Suprapubic skin (tissue), 4 donors: Measurements from ENCODE around the gene ARHGAP31. TPM values are rescaled to one million over a fixed set of nuclear protein-coding genes. Genes with fewer than 3 reads are reported as not detected.

Source experiments
- DNase-seq, 2 donors: peaks; one replicate each; pipeline ENCODE4 v3.0.0-alpha.2; 2019; ENCODE audit warnings: low spot score in 2 of 2
- H3K27ac ChIP-seq: fragments of 200-600 bp; sonication (generic); one replicate; pipeline ENCODE4 v1.5.1; 2019
- H3K27me3 ChIP-seq: fragments of 200-600 bp; sonication (generic); one replicate; pipeline ENCODE4 v1.5.1; 2019
- H3K36me3 ChIP-seq: fragments of 200-600 bp; sonication (generic); one replicate; pipeline ENCODE4 v1.5.1; 2019
- H3K4me1 ChIP-seq: fragments of 200-600 bp; sonication (generic); one replicate; pipeline ENCODE4 v1.5.1; 2019
- H3K4me3 ChIP-seq: fragments of 200-600 bp; sonication (generic); one replicate; pipeline ENCODE4 v1.5.1; 2019; ENCODE audit warnings: mild to moderate bottlenecking
- H3K9me3 ChIP-seq: fragments of 200-600 bp; sonication (generic); one replicate; pipeline ENCODE4 v1.5.1; 2019
- CTCF ChIP-seq, 2 donors: fragments of 200-600 bp in 1 of 2; fragments of 450-650 bp in 1 of 2; sonication (generic) in 1 of 2; IDR thresholded peaks; one replicate each; pipeline ENCODE4 v1.5.1; 2016 to 2019; ENCODE audit warnings: antibody characterized with exemption in 2 of 2, mild to moderate bottlenecking in 1 of 2, moderate library complexity in 1 of 2
- EP300 ChIP-seq: sonication (generic); formaldehyde crosslinking; IDR thresholded peaks from one replicate; pipeline ENCODE4 v1.6.1; 2017; ENCODE audit warnings: antibody characterized with exemption
- POLR2A ChIP-seq, 2 donors: fragments of 450-650 bp; IDR thresholded peaks; one replicate each; pipeline ENCODE4 v1.6.1; 2017; ENCODE audit warnings: antibody characterized with exemption in 2 of 2, mild to moderate bottlenecking in 2 of 2, moderate library complexity in 2 of 2
- POLR2AphosphoS5 ChIP-seq, 3 donors: sonication (generic); formaldehyde crosslinking; IDR thresholded peaks; one replicate each; pipeline ENCODE4 v1.6.1; 2017; ENCODE audit warnings: antibody characterized with exemption in 3 of 3
- WGBS: methylation state at CpG from one replicate; pipeline ENCODE4 v1.1.5; 2018; 5-methylcytosine and 5-hydroxymethylcytosine counted together
- total RNA-seq, 4 donors: library from RNA; depleted of rRNA; stranded (reverse); fragments of >200 nt; gene quantifications; one replicate each; pipeline ENCODE4 v1.1.0, GENCODE V29; 2016

ARHGAP31 gene
- total RNA-seq, 4 donors from 2014 or later: 15.8 to 26.6 (median 21.7) TPM

- 81% methylated on average over 7 of the region's 7 CpGs for WGBS
- TF ChIP-seq POLR2A (IDR thresholded peaks at IDR 0.05) (no peak), EP300 (no peak), POLR2AphosphoS5 (IDR thresholded peaks at IDR 0.05) (no peak), CTCF (IDR thresholded peaks at IDR 0.05) (no peak)
- Histone ChIP-seq H3K4me3 (no peak overlapping the region), H3K4me1 (peaks cover 10% of the 10 kb centered on the region), H3K27me3 (no peaks in the 10 kb centered on the region), H3K36me3 (no peaks in the 10 kb centered on the region), H3K9me3 (no peaks in the 10 kb centered on the region), H3K27ac (no peak overlapping the region)
- DNase-seq: no peak
Measured at GRCh38 chr3:119329551-119329950, 35.4 kb downstream of the ARHGAP31 start.

- Histone ChIP-seq H3K27me3 (no peaks in the 10 kb centered on the region), H3K27ac (no peak overlapping the region), H3K4me1 (peaks cover 10% of the 10 kb centered on the region), H3K9me3 (no peaks in the 10 kb centered on the region), H3K36me3 (no peaks in the 10 kb centered on the region), H3K4me3 (no peak overlapping the region)
- TF ChIP-seq POLR2A (IDR thresholded peaks at IDR 0.05) (no peak), EP300 (no peak), CTCF (IDR thresholded peaks at IDR 0.05) (no peak), POLR2AphosphoS5 (IDR thresholded peaks at IDR 0.05) (no peak)
- no peak for DNase-seq
- WGBS: 90% methylated on average over 3 of the region's 3 CpGs
Measured at GRCh38 chr3:119330181-119330580, 36.0 kb downstream of the ARHGAP31 start.

GRCh38 chr3:119330858-119331257 lies 36.7 kb downstream of the ARHGAP31 start:
- Histone ChIP-seq H3K4me3 (no peak overlapping the region), H3K9me3 (no peaks in the 10 kb centered on the region), H3K36me3 (no peaks in the 10 kb centered on the region), H3K27me3 (no peaks in the 10 kb centered on the region), H3K4me1 (peaks cover 10% of the 10 kb centered on the region), H3K27ac (no peak overlapping the region)
- WGBS: 91% methylated on average over 4 of the region's 4 CpGs
- no peak for DNase-seq
- TF ChIP-seq CTCF (IDR thresholded peaks at IDR 0.05): no peak
- no peak for TF ChIP-seq POLR2A (IDR thresholded peaks at IDR 0.05)
- no peak for TF ChIP-seq POLR2AphosphoS5 (IDR thresholded peaks at IDR 0.05)
- TF ChIP-seq EP300: no peak

- H3K27ac ChIP-seq: no peak overlapping the region
- H3K27me3 ChIP-seq: no peaks in the 10 kb centered on the region
- no peaks in the 10 kb centered on the region for H3K36me3 ChIP-seq
- no peak overlapping the region for H3K4me3 ChIP-seq
- H3K9me3 ChIP-seq: no peaks in the 10 kb centered on the region
- 77% methylated on average over 3 of the region's 3 CpGs for WGBS
- no peak for DNase-seq
- H3K4me1 ChIP-seq: peaks cover 10% of the 10 kb centered on the region
- TF ChIP-seq POLR2AphosphoS5 (IDR thresholded peaks at IDR 0.05) (no peak), CTCF (IDR thresholded peaks at IDR 0.05) (no peak), POLR2A (IDR thresholded peaks at IDR 0.05) (no peak)
Measured at GRCh38 chr3:119331661-119332060, 37.5 kb downstream of the ARHGAP31 start.

- H3K27ac ChIP-seq: no peak overlapping the region
- DNase-seq: no peak
- 57% methylated on average over 6 of the region's 6 CpGs for WGBS
- no peaks in the 10 kb centered on the region for H3K36me3 ChIP-seq
- TF ChIP-seq POLR2A (IDR thresholded peaks at IDR 0.05): no peak
- TF ChIP-seq POLR2AphosphoS5 (IDR thresholded peaks at IDR 0.05): no peak
- no peak for TF ChIP-seq CTCF (IDR thresholded peaks at IDR 0.05)
- no peak for TF ChIP-seq EP300
- H3K4me1 ChIP-seq: peaks cover 10% of the 10 kb centered on the region
- H3K9me3 ChIP-seq: no peaks in the 10 kb centered on the region
- H3K4me3 ChIP-seq: no peak overlapping the region
- H3K27me3 ChIP-seq: no peaks in the 10 kb centered on the region
Measured at GRCh38 chr3:119333773-119334509, 39.8 kb downstream of the ARHGAP31 start.
